Hepatocyte (in vitro differentiated cells): ENCODE results near the gene PSMC6.

Source experiments
- EZH2 ChIP-seq: fragments of 200-600 bp; sonication (generic); IDR thresholded peaks from 2 replicates; pipeline ENCODE4 v1.6.1; 2016; ENCODE audit warnings: antibody characterized with exemption, mild to moderate bottlenecking, borderline replicate concordance
- EZH2phosphoT487 ChIP-seq: fragments of 200-600 bp; sonication (generic); IDR thresholded peaks from one replicate; pipeline ENCODE4 v1.6.1; 2018; ENCODE audit warnings: antibody characterized with exemption, mild to moderate bottlenecking, low read depth, moderate library complexity; ENCODE audit not compliant: unreplicated experiment, severe bottlenecking
- TF ChIP-seq, protein P1 (sequence below): fragments of 200-600 bp; sonication (generic); IDR thresholded peaks from 2 replicates; pipeline ENCODE4 v1.5.1; 2016; ENCODE audit warnings: antibody characterized with exemption, mild to moderate bottlenecking; ENCODE audit not compliant: poor library complexity

DNA sequence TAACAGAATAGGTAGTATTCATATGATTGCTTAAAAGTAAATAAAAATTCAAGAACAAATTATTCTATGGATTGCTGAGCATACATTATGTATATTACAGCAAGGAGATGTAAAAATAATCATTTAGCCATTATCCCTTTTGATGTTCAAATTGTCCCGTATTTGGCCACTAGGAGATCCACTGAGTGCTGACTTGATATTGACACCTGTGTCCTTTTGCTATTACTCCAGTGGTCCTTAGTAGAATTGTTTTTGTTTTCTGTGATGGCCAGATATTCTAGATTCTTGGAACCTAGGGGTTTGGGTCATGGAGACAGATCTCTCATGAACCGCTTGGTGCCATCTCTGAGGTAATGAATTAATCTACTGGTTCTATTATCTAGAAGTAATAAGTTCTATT, 28.4 kb upstream of the PSMC6 start:
- TF ChIP-seq EZH2phosphoT487 = no peak
- TF ChIP-seq, protein P1, sequence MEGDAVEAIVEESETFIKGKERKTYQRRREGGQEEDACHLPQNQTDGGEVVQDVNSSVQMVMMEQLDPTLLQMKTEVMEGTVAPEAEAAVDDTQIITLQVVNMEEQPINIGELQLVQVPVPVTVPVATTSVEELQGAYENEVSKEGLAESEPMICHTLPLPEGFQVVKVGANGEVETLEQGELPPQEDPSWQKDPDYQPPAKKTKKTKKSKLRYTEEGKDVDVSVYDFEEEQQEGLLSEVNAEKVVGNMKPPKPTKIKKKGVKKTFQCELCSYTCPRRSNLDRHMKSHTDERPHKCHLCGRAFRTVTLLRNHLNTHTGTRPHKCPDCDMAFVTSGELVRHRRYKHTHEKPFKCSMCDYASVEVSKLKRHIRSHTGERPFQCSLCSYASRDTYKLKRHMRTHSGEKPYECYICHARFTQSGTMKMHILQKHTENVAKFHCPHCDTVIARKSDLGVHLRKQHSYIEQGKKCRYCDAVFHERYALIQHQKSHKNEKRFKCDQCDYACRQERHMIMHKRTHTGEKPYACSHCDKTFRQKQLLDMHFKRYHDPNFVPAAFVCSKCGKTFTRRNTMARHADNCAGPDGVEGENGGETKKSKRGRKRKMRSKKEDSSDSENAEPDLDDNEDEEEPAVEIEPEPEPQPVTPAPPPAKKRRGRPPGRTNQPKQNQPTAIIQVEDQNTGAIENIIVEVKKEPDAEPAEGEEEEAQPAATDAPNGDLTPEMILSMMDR = peak; percentile 11
- TF ChIP-seq EZH2 = no peak
